Adrenal gland (tissue), 12 donors: Measurements from ENCODE around the gene PAQR6. TPM values are rescaled to one million over a fixed set of nuclear protein-coding genes. Genes with fewer than 3 reads are reported as not detected.
A peak's percentile ranks its signal among the peaks of the same experiment; 100 is the strongest.

Source experiments
- DNase-seq, 7 donors: peaks; one replicate each; pipeline ENCODE4 v3.0.0-alpha.2; 2019 to 2020
- H3K27ac ChIP-seq, 5 donors: fragments of 200-600 bp; sonication (generic) in 4 of 5; 1 replicate in 3 of 5; 2 replicates in 2 of 5; pipeline versions ENCODE4 v1.5.1 to v1.8.0; 2016 to 2020; ENCODE audit warnings: mild to moderate bottlenecking in 1 of 5
- H3K27me3 ChIP-seq: fragments of 200-600 bp; 2 replicates; pipeline ENCODE4 v1.8.0; 2021
- H3K36me3 ChIP-seq, 2 donors: fragments of 200-600 bp; replicated peaks in 1 of 2; 1 replicate in 1 of 2; 2 replicates in 1 of 2; pipeline versions ENCODE4 v1.5.1 to v1.8.0; 2018 to 2022
- H3K4me1 ChIP-seq, 2 donors: fragments of 200-600 bp; replicated peaks in 1 of 2; 1 replicate in 1 of 2; 2 replicates in 1 of 2; pipeline versions ENCODE4 v1.5.1 to v1.8.0; 2018 to 2021
- H3K4me3 ChIP-seq, 4 donors: fragments of 200-600 bp; sonication (generic) in 3 of 4; one replicate each; pipeline ENCODE4 v1.5.1; 2016 to 2018
- H3K9me3 ChIP-seq, 3 donors: fragments of 200-600 bp; sonication (generic) in 1 of 3; replicated peaks in 1 of 3; 1 replicate in 2 of 3; 2 replicates in 1 of 3; pipeline versions ENCODE4 v1.5.1 to v1.8.0; 2016 to 2021
- POLR2A ChIP-seq, 2 donors: fragments of 450-650 bp; IDR thresholded peaks; one replicate each; pipeline ENCODE4 v1.6.1; 2017; ENCODE audit warnings: antibody characterized with exemption in 2 of 2, mild to moderate bottlenecking in 2 of 2, moderate library complexity in 1 of 2
- WGBS, 4 donors: extraction: QIAGEN DNeasy Blood & Tissue Kit in 2 of 4; methylation state at CpG; one replicate each; pipeline versions ENCODE4 v1.1.5 to v1.1.7; 2013 to 2017; 5-methylcytosine and 5-hydroxymethylcytosine counted together
- intact Hi-C, 2 donors: fragments of 100-400 bp; cut with DNase I; formaldehyde crosslinking; loops; one replicate each; pipeline versions ENCODE4 v1.14.1 to v1.15.0; 2022 to 2023
- polyA plus RNA-seq, 3 donors: library from polyadenylated mRNA; stranded (reverse); fragments of 200-250 nt in 2 of 3; fragments of 350-450 nt in 1 of 3; fragmentation: Illumina TruSeq in 1 of 3; extraction: RNeasy Lipid Tissue Mini Kit (QIAGEN cat#74804) in 1 of 3; gene quantifications; one replicate each; pipeline ENCODE4 v1.2.3, GENCODE V29; 2013 to 2014
- total RNA-seq, 9 donors: library from RNA; depleted of rRNA in 4 of 9; stranded (reverse); fragments of >200 nt in 4 of 9; fragments of 120-200 nt in 1 of 9; fragmentation: NEBNext Ultra II Directional in 1 of 9; extraction: Animal tissue kit (Norgen Biotek cat#: 25700) in 1 of 9; gene quantifications; one replicate each; pipeline versions ENCODE4 v1.1.0 to v1.2.4, GENCODE V29; 2013 to 2023
- TF ChIP-seq, protein P1 (sequence below), 6 experiments: fragments of 450-650 bp in 4 of 6; fragments of 200-600 bp in 2 of 6; sonication (generic) in 1 of 6; IDR thresholded peaks; 1 replicate in 5 of 6; 2 replicates in 1 of 6; pipeline versions ENCODE4 v1.5.1 to v1.8.0; 2016 to 2021; ENCODE audit warnings: antibody characterized with exemption in 6 of 6, mild to moderate bottlenecking in 2 of 6, moderate library complexity in 1 of 6
- donor health status: healthy with polysubstance abuse.
- donor health status: Bipolar disorder and iron deficiency.
- donor health status: DM: yes; HTN: yes; CAD: no.
- donor health status: DM: no; HTN: no; CAD: no.
- donor health status: DM: no; HTN: no; CAD: no.
- donor health status: DM: yes; HTN: yes; CAD: no.

PAQR6 gene
- total and polyA plus RNA-seq, 12 donors = 0.53 to 13.8 (median 1.3) TPM; not detected in 2

DNA sequence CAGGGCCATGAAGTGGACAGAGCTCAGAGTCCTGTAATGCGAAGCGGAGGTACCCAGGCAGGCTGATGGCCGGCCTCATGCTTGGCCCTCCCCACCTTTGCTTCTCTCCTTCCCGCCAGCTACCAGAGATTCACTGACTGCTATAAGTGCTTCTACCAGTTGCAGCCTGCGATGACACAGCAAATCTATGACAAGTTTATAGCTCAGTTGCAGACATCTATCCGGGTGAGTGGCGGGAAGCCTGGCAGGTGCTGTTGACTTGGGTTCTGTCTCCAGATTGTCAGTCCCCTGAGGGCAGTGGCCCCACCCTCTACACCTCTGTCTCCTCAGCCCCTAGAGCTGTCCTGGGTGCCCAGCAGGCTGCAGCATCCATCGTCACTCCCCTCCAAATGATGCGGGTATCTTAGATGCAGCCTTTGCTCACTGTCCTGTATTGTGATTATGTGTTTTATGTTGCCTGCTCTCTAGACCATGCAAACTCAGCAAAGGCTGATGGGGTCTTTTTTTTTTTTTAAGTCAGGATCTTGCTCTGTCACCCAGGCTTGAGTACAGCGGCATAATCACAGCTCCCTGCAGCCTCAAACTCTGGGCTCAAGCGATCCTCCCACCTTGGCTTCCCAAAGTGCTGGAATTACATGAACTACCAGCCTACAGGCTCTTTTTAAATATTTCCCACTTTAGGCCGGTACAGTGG, 15.5 kb downstream of the PAQR6 start:
- no peak for DNase-seq
- Histone ChIP-seq H3K4me1 (no peaks in the 10 kb centered on the region), H3K36me3 (peaks cover 0 to 40% of the 10 kb centered on the region in 2 donors), H3K27me3 (no peaks in the 10 kb centered on the region), H3K4me3 (no peak overlapping the region), H3K27ac (no peak overlapping the region), H3K9me3 (no peaks in the 10 kb centered on the region)
- TF ChIP-seq, protein P1, sequence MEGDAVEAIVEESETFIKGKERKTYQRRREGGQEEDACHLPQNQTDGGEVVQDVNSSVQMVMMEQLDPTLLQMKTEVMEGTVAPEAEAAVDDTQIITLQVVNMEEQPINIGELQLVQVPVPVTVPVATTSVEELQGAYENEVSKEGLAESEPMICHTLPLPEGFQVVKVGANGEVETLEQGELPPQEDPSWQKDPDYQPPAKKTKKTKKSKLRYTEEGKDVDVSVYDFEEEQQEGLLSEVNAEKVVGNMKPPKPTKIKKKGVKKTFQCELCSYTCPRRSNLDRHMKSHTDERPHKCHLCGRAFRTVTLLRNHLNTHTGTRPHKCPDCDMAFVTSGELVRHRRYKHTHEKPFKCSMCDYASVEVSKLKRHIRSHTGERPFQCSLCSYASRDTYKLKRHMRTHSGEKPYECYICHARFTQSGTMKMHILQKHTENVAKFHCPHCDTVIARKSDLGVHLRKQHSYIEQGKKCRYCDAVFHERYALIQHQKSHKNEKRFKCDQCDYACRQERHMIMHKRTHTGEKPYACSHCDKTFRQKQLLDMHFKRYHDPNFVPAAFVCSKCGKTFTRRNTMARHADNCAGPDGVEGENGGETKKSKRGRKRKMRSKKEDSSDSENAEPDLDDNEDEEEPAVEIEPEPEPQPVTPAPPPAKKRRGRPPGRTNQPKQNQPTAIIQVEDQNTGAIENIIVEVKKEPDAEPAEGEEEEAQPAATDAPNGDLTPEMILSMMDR (IDR thresholded peaks at IDR 0.05) = no peak
- no peak for TF ChIP-seq POLR2A (IDR thresholded peaks at IDR 0.05)
- 88 to 95% (median 92%) methylated on average over 10 to 12 of the region's 12 CpGs for WGBS, 4 donors
- intact Hi-C loops = no loop called here

DNA sequence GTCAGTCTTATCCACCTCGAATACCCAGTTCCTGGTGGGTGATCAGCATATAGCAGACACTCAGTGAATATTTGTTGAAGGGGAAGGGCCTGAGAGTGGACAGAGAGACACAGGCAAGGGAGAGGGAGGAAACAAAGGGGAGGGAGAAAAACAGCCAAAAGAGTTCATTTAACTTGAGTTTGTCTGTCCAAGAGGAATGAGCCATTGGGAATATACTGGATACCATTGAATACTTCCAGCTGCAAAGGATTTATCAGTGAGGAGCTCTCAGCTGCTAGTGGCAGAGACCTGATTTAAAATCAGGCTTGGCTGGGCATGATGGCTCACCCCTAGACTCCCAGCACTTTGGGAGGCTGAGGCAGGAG, 17.4 kb downstream of the PAQR6 start:
- intact Hi-C loops = no loop called here
- 88 to 100% (median 93%) methylated on average over 1 of the region's 1 CpG for WGBS, 4 donors
- no peaks in the 10 kb centered on the region for H3K9me3 ChIP-seq
- DNase-seq = no peak
- H3K4me1 ChIP-seq = no peaks in the 10 kb centered on the region
- H3K27ac ChIP-seq = no peak overlapping the region
- peaks cover 0 to 35% of the 10 kb centered on the region in 2 donors for H3K36me3 ChIP-seq
- H3K27me3 ChIP-seq = no peaks in the 10 kb centered on the region
- TF ChIP-seq POLR2A (IDR thresholded peaks at IDR 0.05) = no peak
- TF ChIP-seq, protein P1 (IDR thresholded peaks at IDR 0.05) = no peak
- H3K4me3 ChIP-seq = no peak overlapping the region

DNA sequence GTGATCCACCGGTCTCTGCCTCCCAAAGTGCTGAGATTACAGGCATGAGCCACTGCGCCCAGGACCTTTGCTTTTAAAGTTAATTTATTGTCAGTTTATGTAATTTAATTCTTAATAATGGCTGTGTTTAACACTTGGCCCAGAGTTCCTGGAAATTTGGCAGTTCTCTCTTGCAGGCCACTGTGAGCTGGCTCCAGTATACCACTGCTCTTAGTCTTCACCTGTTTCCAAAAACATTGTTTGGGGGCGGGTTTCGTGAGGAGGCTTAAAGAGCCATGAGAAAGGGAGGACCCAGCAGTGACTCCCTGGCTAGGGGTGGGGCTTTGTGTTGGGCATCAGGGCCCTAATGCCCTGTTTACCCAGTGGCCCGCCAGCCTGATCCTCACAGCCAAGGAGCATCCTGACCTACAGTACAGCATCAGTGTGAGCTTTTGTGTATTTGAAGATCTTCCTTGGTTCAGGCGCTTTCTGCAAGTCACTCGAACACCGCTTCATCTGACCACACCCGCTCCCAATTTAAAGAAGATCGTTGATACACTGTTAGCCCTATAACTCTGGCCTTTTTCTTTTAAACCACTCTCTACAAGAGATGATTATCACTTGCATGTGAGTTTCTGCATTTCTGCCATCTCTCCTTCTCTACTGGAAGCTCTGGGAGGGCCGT, 17.9 kb downstream of the PAQR6 start:
- Histone ChIP-seq H3K27me3 (no peaks in the 10 kb centered on the region), H3K4me1 (no peaks in the 10 kb centered on the region), H3K9me3 (no peaks in the 10 kb centered on the region), H3K27ac (no peak overlapping the region), H3K36me3 (peaks cover 0 to 33% of the 10 kb centered on the region in 2 donors), H3K4me3 (no peak overlapping the region)
- intact Hi-C loops = loop anchor here (5.0 kb wide), 2 partner anchors 83 to 138 kb away; no protein-coding TSS in a partner anchor
- no peak for DNase-seq
- WGBS, 4 donors = 86 to 94% (median 91%) methylated on average over 11 of the region's 11 CpGs
- TF ChIP-seq, protein P1 (IDR thresholded peaks at IDR 0.05) = no peak
- TF ChIP-seq POLR2A (IDR thresholded peaks at IDR 0.05) = no peak

DNA sequence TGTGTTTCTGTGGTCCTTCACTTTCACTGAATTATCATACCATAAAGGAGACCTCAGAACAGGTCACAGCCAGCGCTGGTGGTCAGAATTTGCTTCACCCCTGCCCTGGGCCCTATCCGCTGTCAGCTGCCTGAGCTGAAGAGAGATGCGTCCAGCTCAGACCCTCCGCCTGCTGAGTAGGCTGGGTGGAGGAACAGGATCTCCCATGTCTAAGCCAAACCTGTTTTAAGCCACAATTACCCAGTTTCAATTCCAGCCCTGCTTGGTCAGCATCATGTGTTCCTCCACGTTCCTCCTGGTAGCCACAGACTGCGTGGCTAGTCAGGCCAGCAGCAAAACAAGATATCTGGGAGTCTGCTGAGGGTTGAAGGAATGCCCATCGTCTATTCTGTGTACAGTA, 19.4 kb downstream of the PAQR6 start:
- H3K4me3 ChIP-seq = no peak overlapping the region
- peak in 1 of 7 donors; percentile 38 for DNase-seq
- peaks cover 0 to 30% of the 10 kb centered on the region in 2 donors for H3K36me3 ChIP-seq
- 65 to 81% (median 74%) methylated on average over 6 to 7 of the region's 7 CpGs for WGBS, 4 donors
- H3K27ac ChIP-seq = peak overlapping the region in 1 of 5 donors; percentile 38
- H3K27me3 ChIP-seq = no peaks in the 10 kb centered on the region
- TF ChIP-seq, protein P1 (IDR thresholded peaks at IDR 0.05) = no peak
- TF ChIP-seq POLR2A (IDR thresholded peaks at IDR 0.05) = no peak
- no peaks in the 10 kb centered on the region for H3K9me3 ChIP-seq
- no peaks in the 10 kb centered on the region for H3K4me1 ChIP-seq
- intact Hi-C loops = loop anchor here (5.0 kb wide), 2 partner anchors 81 to 136 kb away; no protein-coding TSS in a partner anchor
